VCaP (cell line): ENCODE data around the gene ATXN3L.
"Not testable (repeated sequence)": the region's sequence is repeated elsewhere in the genome, so short reads cannot be mapped to it uniquely, and the experiment has no call there.

Experiments used
- H3K27ac ChIP-seq: fragments of 450-650 bp; 2 replicates; pipeline ENCODE4 v1.5.1; 2017
- CTCF ChIP-seq: fragments of 450-650 bp; conservative IDR thresholded peaks from 2 replicates; pipeline ENCODE4 v1.5.1; 2017; ENCODE audit warnings: mild to moderate bottlenecking, moderate library complexity

The ATXN3L gene

GRCh38 chrX:13307041-13307440 is 12.8 kb downstream of the ATXN3L start:
- TF ChIP-seq CTCF = no peak
- H3K27ac ChIP-seq = no peak overlapping the region

GRCh38 chrX:13305108-13305507 is 14.7 kb downstream of the ATXN3L start:
- no peak overlapping the region for H3K27ac ChIP-seq
- TF ChIP-seq CTCF = no peak

- H3K27ac ChIP-seq = no peak overlapping the region
- TF ChIP-seq CTCF = no peak
Observed at GRCh38 chrX:13304052-13304451, 15.8 kb downstream of the ATXN3L start.

GRCh38 chrX:13303248-13303647 is 16.6 kb downstream of the ATXN3L start:
- H3K27ac ChIP-seq = not testable (repeated sequence)

- H3K27ac ChIP-seq = peak overlapping the region; percentile 56
- no peak for TF ChIP-seq CTCF
Observed at GRCh38 chrX:13298836-13299235, 21.0 kb downstream of the ATXN3L start.

GRCh38 chrX:13295841-13296240 is 24.0 kb downstream of the ATXN3L start:
- TF ChIP-seq CTCF = no peak
- no peak overlapping the region for H3K27ac ChIP-seq

- H3K27ac ChIP-seq = no peak overlapping the region
- TF ChIP-seq CTCF = no peak
Observed at GRCh38 chrX:13293700-13294099, 26.2 kb downstream of the ATXN3L start.

GRCh38 chrX:13290891-13291614 is 28.8 kb downstream of the ATXN3L start:
- no peak for TF ChIP-seq CTCF
- no peak overlapping the region for H3K27ac ChIP-seq
